Osteocyte (in vitro differentiated cells): ENCODE measurements around the gene COL4A2. TPM values are rescaled to one million over a fixed set of nuclear protein-coding genes. Genes with fewer than 3 reads are reported as not detected.

Experiments
- DNase-seq: peaks from one replicate; pipeline ENCODE4 v3.0.0; 2021; ENCODE audit warnings: mixed read lengths; ENCODE audit not compliant: unreplicated experiment; ENCODE audit errors: extremely low spot score
- H3K27ac Mint-ChIP-seq: one replicate; pipeline ENCODE4 v1.8.0; 2021; ENCODE audit warnings: mild to moderate bottlenecking, mixed read lengths; ENCODE audit not compliant: unreplicated experiment
- H3K27me3 Mint-ChIP-seq: one replicate; pipeline ENCODE4 v1.8.0; 2021; ENCODE audit warnings: mixed read lengths; ENCODE audit not compliant: unreplicated experiment
- H3K36me3 Mint-ChIP-seq: one replicate; pipeline ENCODE4 v1.8.0; 2021; ENCODE audit warnings: mixed read lengths; ENCODE audit not compliant: unreplicated experiment
- H3K4me1 Mint-ChIP-seq: one replicate; pipeline ENCODE4 v1.8.0; 2021; ENCODE audit warnings: mixed read lengths; ENCODE audit not compliant: unreplicated experiment
- H3K4me3 Mint-ChIP-seq: one replicate; pipeline ENCODE4 v1.8.0; 2021; ENCODE audit warnings: mild to moderate bottlenecking, moderate library complexity, mixed read lengths; ENCODE audit not compliant: unreplicated experiment
- H3K9me3 Mint-ChIP-seq: one replicate; pipeline ENCODE4 v1.8.0; 2021; ENCODE audit warnings: mixed read lengths; ENCODE audit not compliant: unreplicated experiment
- total RNA-seq: library from RNA; stranded (reverse); gene quantifications from 2 replicates; pipeline ENCODE4 v1.2.1, GENCODE V29; 2021
- TF ChIP-seq, protein P1 (sequence below): fragments of 200-600 bp; sonication (generic); IDR thresholded peaks from 2 replicates; pipeline ENCODE4 v1.5.0; 2021; ENCODE audit warnings: antibody characterized with exemption, mild to moderate bottlenecking, moderate library complexity

Gene COL4A2
- total RNA-seq, 1 donor from 2014 or later: 2,001 TPM

DNA sequence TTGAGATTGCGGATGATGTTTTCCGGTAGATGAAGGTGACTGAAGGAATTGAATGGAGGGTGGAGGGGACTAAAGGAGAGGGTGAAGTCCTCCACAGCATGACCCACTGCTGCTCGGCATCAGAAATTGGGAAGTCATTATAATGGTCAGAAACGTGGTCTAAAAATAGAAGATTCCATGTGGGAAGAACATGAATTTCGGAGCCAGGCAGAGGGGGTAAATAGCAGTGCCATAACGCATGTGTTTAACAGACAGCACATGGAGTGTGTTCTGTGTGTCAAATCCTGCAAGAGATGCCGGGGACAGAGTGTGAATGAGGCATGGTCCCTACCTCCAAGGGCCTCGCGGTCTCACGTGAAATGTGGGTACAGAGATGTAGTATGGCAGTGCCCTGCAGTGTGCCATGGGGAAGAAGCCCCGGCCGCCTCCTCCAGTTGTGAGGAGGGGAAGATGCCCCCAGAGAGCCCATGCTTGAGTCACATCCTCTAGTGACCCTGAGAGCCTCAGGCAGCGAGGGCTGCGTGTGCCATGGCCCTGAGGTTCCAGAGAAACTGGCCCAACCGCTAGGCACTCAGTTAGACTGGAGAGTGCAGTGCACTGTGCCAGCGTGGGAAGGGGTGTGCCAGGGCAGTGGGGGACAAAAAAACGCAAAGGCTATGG, 106.1 kb downstream of the COL4A2 start:
- H3K4me1 Mint-ChIP-seq: peaks cover 89% of the 10 kb centered on the region
- no peak for DNase-seq
- TF ChIP-seq, protein P1, sequence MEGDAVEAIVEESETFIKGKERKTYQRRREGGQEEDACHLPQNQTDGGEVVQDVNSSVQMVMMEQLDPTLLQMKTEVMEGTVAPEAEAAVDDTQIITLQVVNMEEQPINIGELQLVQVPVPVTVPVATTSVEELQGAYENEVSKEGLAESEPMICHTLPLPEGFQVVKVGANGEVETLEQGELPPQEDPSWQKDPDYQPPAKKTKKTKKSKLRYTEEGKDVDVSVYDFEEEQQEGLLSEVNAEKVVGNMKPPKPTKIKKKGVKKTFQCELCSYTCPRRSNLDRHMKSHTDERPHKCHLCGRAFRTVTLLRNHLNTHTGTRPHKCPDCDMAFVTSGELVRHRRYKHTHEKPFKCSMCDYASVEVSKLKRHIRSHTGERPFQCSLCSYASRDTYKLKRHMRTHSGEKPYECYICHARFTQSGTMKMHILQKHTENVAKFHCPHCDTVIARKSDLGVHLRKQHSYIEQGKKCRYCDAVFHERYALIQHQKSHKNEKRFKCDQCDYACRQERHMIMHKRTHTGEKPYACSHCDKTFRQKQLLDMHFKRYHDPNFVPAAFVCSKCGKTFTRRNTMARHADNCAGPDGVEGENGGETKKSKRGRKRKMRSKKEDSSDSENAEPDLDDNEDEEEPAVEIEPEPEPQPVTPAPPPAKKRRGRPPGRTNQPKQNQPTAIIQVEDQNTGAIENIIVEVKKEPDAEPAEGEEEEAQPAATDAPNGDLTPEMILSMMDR: no peak
- H3K27ac Mint-ChIP-seq: peak overlapping the region; percentile 98
- no peaks in the 10 kb centered on the region for H3K9me3 Mint-ChIP-seq
- H3K4me3 Mint-ChIP-seq: no peak overlapping the region
- H3K27me3 Mint-ChIP-seq: no peaks in the 10 kb centered on the region
- H3K36me3 Mint-ChIP-seq: peaks cover 39% of the 10 kb centered on the region

DNA sequence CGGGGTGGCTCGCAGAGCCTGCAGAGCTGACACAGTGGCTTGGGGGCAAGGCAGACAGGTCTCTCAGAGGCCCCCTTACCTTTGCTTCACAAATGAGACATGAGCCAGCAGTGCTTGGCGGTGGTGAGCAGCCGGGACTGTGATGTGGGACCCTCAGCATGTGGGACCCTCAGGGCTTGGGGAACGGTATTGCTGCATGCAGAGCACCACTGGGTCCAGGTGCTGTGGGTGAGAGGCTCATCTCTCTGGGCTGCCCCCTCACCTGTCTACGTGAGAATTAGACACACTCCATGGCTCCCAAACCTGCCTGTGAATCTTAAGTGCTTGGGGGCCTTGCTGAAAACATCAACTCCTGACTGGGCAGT, 106.6 kb downstream of the COL4A2 start:
- H3K4me1 Mint-ChIP-seq: peaks cover 87% of the 10 kb centered on the region
- no peak for DNase-seq
- H3K27ac Mint-ChIP-seq: peak overlapping the region; percentile 98
- H3K4me3 Mint-ChIP-seq: no peak overlapping the region
- TF ChIP-seq, protein P1: no peak
- H3K36me3 Mint-ChIP-seq: peaks cover 40% of the 10 kb centered on the region
- no peaks in the 10 kb centered on the region for H3K27me3 Mint-ChIP-seq
- H3K9me3 Mint-ChIP-seq: no peaks in the 10 kb centered on the region

DNA sequence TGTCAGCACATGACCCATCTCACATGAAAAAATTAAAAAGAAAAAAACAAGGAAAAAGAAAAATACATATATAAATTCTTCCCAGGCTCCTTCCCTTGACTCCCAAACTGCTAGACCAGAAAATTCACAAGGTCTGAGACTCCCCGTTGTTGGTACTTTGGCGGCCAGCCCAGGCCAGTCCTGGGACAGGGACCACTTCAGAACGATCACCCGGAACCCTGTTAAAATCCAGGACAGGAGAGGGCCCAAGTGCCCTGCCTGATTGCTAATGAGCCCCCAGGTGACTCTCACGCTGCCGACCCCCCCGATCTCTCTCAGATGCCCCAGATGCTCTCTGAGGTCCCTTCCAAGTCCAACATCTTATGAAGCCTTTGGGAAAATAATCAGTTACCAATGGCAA, 107.2 kb downstream of the COL4A2 start:
- Mint-ChIP-seq H3K27me3 (no peaks in the 10 kb centered on the region), H3K4me3 (no peak overlapping the region), H3K9me3 (no peaks in the 10 kb centered on the region), H3K36me3 (peaks cover 42% of the 10 kb centered on the region), H3K27ac (peak overlapping the region; percentile 98), H3K4me1 (peaks cover 85% of the 10 kb centered on the region)
- no peak for DNase-seq
- TF ChIP-seq, protein P1: no peak

DNA sequence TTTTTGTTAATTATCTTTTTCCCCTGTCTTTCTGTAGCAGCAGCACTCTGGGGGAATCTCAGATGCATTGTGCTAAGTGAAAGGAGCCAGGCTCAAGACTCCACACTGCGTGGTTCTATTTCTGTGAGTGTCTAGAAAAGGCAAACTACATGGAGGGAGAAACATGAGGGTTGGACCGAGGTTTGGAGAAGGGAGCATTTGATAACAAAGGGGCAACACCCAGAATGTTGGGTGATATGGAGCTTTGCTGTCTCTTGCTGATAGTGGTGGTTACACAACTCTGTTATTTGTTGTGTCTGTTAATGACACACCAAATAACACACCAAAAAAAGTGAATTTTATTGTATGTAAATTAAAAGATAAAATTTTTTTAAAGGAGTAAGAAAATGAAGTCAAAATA, 107.8 kb downstream of the COL4A2 start:
- no peak overlapping the region for H3K4me3 Mint-ChIP-seq
- DNase-seq: no peak
- H3K36me3 Mint-ChIP-seq: peaks cover 43% of the 10 kb centered on the region
- H3K9me3 Mint-ChIP-seq: no peaks in the 10 kb centered on the region
- TF ChIP-seq, protein P1: no peak
- H3K27ac Mint-ChIP-seq: peak overlapping the region; percentile 98
- H3K27me3 Mint-ChIP-seq: no peaks in the 10 kb centered on the region
- H3K4me1 Mint-ChIP-seq: peaks cover 83% of the 10 kb centered on the region

DNA sequence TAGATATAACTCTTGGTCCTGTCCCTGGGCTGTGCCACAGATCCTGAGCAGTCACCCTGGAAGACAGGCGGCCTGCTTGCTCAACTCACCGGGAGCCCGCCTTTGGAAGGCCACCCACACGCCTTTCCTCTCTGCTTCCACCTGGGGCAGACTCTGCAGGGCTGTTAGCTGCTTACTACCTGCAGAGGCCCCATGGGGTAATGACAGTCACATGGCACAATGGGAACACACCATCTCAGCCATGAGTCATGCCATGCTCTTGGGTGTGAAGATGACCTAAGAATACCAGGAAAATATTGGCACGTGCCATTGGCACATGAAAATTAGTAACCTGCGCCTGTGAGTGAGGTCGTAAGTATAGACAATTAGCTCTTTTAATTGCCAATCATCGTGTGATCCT, 108.6 kb downstream of the COL4A2 start:
- no peak for DNase-seq
- no peaks in the 10 kb centered on the region for H3K9me3 Mint-ChIP-seq
- no peaks in the 10 kb centered on the region for H3K27me3 Mint-ChIP-seq
- TF ChIP-seq, protein P1: no peak
- peaks cover 80% of the 10 kb centered on the region for H3K4me1 Mint-ChIP-seq
- H3K36me3 Mint-ChIP-seq: peaks cover 46% of the 10 kb centered on the region
- H3K4me3 Mint-ChIP-seq: no peak overlapping the region
- H3K27ac Mint-ChIP-seq: peak overlapping the region; percentile 98
